Endothelial cell of umbilical vein (primary cell): ENCODE results near the gene KCNK1. TPM values are rescaled to one million over a fixed set of nuclear protein-coding genes. Genes with fewer than 3 reads are reported as not detected.

ENCODE experiments used
- BruUV-seq: library from RNA; stranded (reverse); fragments of 400-500 nt; replicated peaks from 2 replicates; lab custom pipeline; 2021; lab: Mats Ljungman, UMichigan
- CTCF ChIA-PET: fragments of 300-600, 350-600 bp; sonication (Branson Sonifier 250); formaldehyde crosslinking; loops from one replicate; lab custom pipeline; 2021; ENCODE audit warnings: antibody characterized with exemption, inconsistent platforms; lab: Charles Lee
- POLR2A ChIA-PET: fragments of 300-600, 350-600 bp; sonication (Branson Sonifier 250); formaldehyde crosslinking; loops from one replicate; lab custom pipeline; 2021; ENCODE audit warnings: antibody characterized with exemption, inconsistent platforms; lab: Charles Lee
- DNase-seq: peaks from one replicate; pipeline ENCODE4 v3.0.0-alpha.2; 2011; ENCODE audit warnings: low read depth, low spot score
- FAIRE-seq: peaks from 2 replicates; lab custom pipeline; 2011; peaks lifted over from hg19 to GRCh38; lab: Jason Lieb, UNC
- H2AFZ ChIP-seq: 2 replicates; pipeline ENCODE4 v1.6.0; 2012; ENCODE audit warnings: low read depth, low read length, control low read depth, inconsistent platforms
- H3K27ac ChIP-seq: 2 replicates; pipeline ENCODE4 v1.5.1; 2011; ENCODE audit warnings: low read depth, mild to moderate bottlenecking, control low read depth, low read length, moderate library complexity; ENCODE audit not compliant: insufficient read depth
- H3K27me3 ChIP-seq, 2 experiments: 2 replicates each; pipeline versions ENCODE4 v1.6.0 to v1.6.1; 2011; ENCODE audit warnings: low read length in 2 of 2, mixed read lengths in 1 of 2; ENCODE audit not compliant: control insufficient read depth in 2 of 2, insufficient read depth in 2 of 2
- H3K36me3 ChIP-seq, 2 experiments: 2 replicates in 1 of 2; 3 replicates in 1 of 2; pipeline ENCODE4 v1.5.1; 2011; ENCODE audit warnings: low read length in 2 of 2, mild to moderate bottlenecking in 1 of 2, moderate library complexity in 1 of 2; ENCODE audit not compliant: control insufficient read depth in 2 of 2, insufficient read depth in 2 of 2; ENCODE audit errors: extremely low read depth in 1 of 2
- H3K4me1 ChIP-seq: 3 replicates; pipeline ENCODE4 v1.5.1; 2011; ENCODE audit warnings: mild to moderate bottlenecking, low read length; ENCODE audit not compliant: control insufficient read depth, insufficient read depth; ENCODE audit errors: extremely low read depth
- H3K4me2 ChIP-seq: 2 replicates; pipeline ENCODE4 v1.6.1; 2011; ENCODE audit warnings: low read length, control low read depth, mixed read lengths; ENCODE audit not compliant: insufficient read depth
- H3K4me3 ChIP-seq, 3 experiments: fragments of 200-600 bp in 1 of 3; sonication (generic), shearing (Covaris generic) in 1 of 3; replicated peaks in 1 of 3; 2 replicates each; pipeline ENCODE4 v1.5.1; 2011 to 2016; ENCODE audit warnings: control low read depth in 3 of 3, low read length in 3 of 3, mild to moderate bottlenecking in 2 of 3, inconsistent platforms in 1 of 3, low read depth in 1 of 3, moderate library complexity in 1 of 3; ENCODE audit not compliant: insufficient read depth in 1 of 3
- H3K79me2 ChIP-seq: 2 replicates; pipeline ENCODE4 v1.6.0; 2012; ENCODE audit warnings: low read length, inconsistent platforms; ENCODE audit not compliant: control insufficient read depth, insufficient read depth
- H3K9ac ChIP-seq: replicated peaks from 2 replicates; pipeline ENCODE3; 2011; ENCODE audit warnings: low read length, control low read depth; ENCODE audit not compliant: insufficient read depth; ENCODE audit errors: extremely low read depth
- H3K9me1 ChIP-seq: replicated peaks from 3 replicates; pipeline ENCODE4 v1.6.0; 2011; ENCODE audit warnings: mild to moderate bottlenecking, low read length; ENCODE audit not compliant: control insufficient read depth, insufficient read depth; ENCODE audit errors: extremely low read depth
- H3K9me3 ChIP-seq: replicated peaks from 2 replicates; pipeline ENCODE4 v1.5.1; 2012; ENCODE audit warnings: low read length, inconsistent platforms; ENCODE audit not compliant: control insufficient read depth, insufficient read depth
- H4K20me1 ChIP-seq: replicated peaks from 2 replicates; pipeline ENCODE3; 2011; ENCODE audit warnings: mild to moderate bottlenecking, low read length; ENCODE audit not compliant: control insufficient read depth, insufficient read depth; ENCODE audit errors: extremely low read depth
- EZH2 ChIP-seq: IDR thresholded peaks from 2 replicates; pipeline ENCODE4 v1.6.1; 2012; ENCODE audit warnings: borderline replicate concordance, low read depth, mild to moderate bottlenecking, moderate library complexity, low read length, inconsistent platforms; ENCODE audit not compliant: severe bottlenecking
- FOS ChIP-seq: IDR thresholded peaks from 2 replicates; pipeline ENCODE4 v1.6.1; 2011; ENCODE audit warnings: mild to moderate bottlenecking, low read length, moderate library complexity, borderline replicate concordance; ENCODE audit not compliant: insufficient read depth
- GATA2 ChIP-seq: IDR thresholded peaks from 2 replicates; pipeline ENCODE4 v1.7.0; 2011; ENCODE audit warnings: low read depth, mild to moderate bottlenecking, moderate library complexity, mixed read lengths, low read length; ENCODE audit not compliant: insufficient read length, insufficient read depth
- JUN ChIP-seq: IDR thresholded peaks from 2 replicates; pipeline ENCODE4 v1.6.1; 2011; ENCODE audit warnings: borderline replicate concordance, low read depth; ENCODE audit not compliant: insufficient read length, insufficient read depth
- MYC ChIP-seq: IDR thresholded peaks from one replicate; pipeline ENCODE4 v1.6.1; 2011; ENCODE audit warnings: mild to moderate bottlenecking, low read depth, low read length
- POLR2A ChIP-seq: IDR thresholded peaks from 2 replicates; pipeline ENCODE4 v1.6.1; 2012; ENCODE audit warnings: low read depth, mild to moderate bottlenecking, control low read depth, low read length
- POLR2AphosphoS5 ChIP-seq: IDR thresholded peaks from 2 replicates; pipeline ENCODE4 v1.6.1; 2012; ENCODE audit warnings: low read depth, mild to moderate bottlenecking, control low read depth, low read length, moderate library complexity; ENCODE audit not compliant: insufficient read depth
- dilution Hi-C: fragments of 300-500 bp; cut with MboI; formaldehyde crosslinking; loops from one replicate; pipeline ENCODE4 v1.15.0; 2019; ENCODE audit warnings: low sequenced_read_pairs; ENCODE audit not compliant: extremely low pct_ligation_motif_present
- intact Hi-C: fragments of 100-400 bp; cut with micrococcal nuclease; formaldehyde crosslinking; loops from one replicate; pipeline ENCODE4 v1.10.0; 2022
- polyA plus RNA-seq, 4 experiments: library from polyadenylated mRNA; depleted of rRNA in 3 of 4; stranded (reverse) in 3 of 4; unstranded in 1 of 4; fragments of >200 nt; gene quantifications; 2 replicates each; pipeline versions ENCODE4 v1.2.1 to v1.2.3, GENCODE V29; 2011 to 2012; ENCODE audit warnings: missing spikeins in 1 of 4
- total RNA-seq: library from RNA; stranded (reverse); gene quantifications from 2 replicates; pipeline ENCODE4 v1.2.3, GENCODE V29; 2021
- TF ChIP-seq, protein P1 (sequence below), 2 donors: IDR thresholded peaks; 1 replicate in 1 of 2; 2 replicates in 1 of 2; pipeline ENCODE4 v1.5.1; 2011; ENCODE audit warnings: low read length in 2 of 2, mild to moderate bottlenecking in 2 of 2, moderate library complexity in 2 of 2, control low read depth in 1 of 2, inconsistent platforms in 1 of 2, low read depth in 1 of 2; ENCODE audit not compliant: insufficient read depth in 1 of 2; ENCODE audit errors: extremely low read depth in 1 of 2
- TF ChIP-seq, protein P2 (sequence below): IDR thresholded peaks from 2 replicates; pipeline ENCODE4 v1.6.1; 2011; ENCODE audit not compliant: insufficient read depth, insufficient read length

The KCNK1 gene
- total and polyA plus RNA-seq, 2 donors (not counting 3 experiments of a cell fraction or from before 2014, with no cell fraction given) = 0.83 to 2.8 TPM

- CTCF ChIA-PET = no interaction called here
These were observed 94.2 kb downstream of the KCNK1 start for GRCh38 chr1:233707880-233708815.

More at GRCh38 chr1:233707880-233708815, 94.2 kb downstream of the KCNK1 start:
- no peaks in the 10 kb centered on the region for H3K9me3 ChIP-seq
- no peaks in the 10 kb centered on the region for H3K27me3 ChIP-seq
- no TSS peak for BruUV-seq
- no peak overlapping the region for H2AFZ ChIP-seq
- DNase-seq = no peak
- intact Hi-C loops = no loop called here
- H3K4me1 ChIP-seq = no peaks in the 10 kb centered on the region
- H3K79me2 ChIP-seq = no peaks in the 10 kb centered on the region
- no peak for FAIRE-seq
- H3K4me3 ChIP-seq = no peak overlapping the region
- H3K9me1 ChIP-seq = no peaks in the 10 kb centered on the region
- POLR2A ChIA-PET = no interaction called here
- H3K9ac ChIP-seq = no peak overlapping the region
- H3K27ac ChIP-seq = no peak overlapping the region
- no peaks in the 10 kb centered on the region for H4K20me1 ChIP-seq
- no peaks in the 10 kb centered on the region for H3K36me3 ChIP-seq
- no peak overlapping the region for H3K4me2 ChIP-seq
- TF ChIP-seq, protein P1, sequence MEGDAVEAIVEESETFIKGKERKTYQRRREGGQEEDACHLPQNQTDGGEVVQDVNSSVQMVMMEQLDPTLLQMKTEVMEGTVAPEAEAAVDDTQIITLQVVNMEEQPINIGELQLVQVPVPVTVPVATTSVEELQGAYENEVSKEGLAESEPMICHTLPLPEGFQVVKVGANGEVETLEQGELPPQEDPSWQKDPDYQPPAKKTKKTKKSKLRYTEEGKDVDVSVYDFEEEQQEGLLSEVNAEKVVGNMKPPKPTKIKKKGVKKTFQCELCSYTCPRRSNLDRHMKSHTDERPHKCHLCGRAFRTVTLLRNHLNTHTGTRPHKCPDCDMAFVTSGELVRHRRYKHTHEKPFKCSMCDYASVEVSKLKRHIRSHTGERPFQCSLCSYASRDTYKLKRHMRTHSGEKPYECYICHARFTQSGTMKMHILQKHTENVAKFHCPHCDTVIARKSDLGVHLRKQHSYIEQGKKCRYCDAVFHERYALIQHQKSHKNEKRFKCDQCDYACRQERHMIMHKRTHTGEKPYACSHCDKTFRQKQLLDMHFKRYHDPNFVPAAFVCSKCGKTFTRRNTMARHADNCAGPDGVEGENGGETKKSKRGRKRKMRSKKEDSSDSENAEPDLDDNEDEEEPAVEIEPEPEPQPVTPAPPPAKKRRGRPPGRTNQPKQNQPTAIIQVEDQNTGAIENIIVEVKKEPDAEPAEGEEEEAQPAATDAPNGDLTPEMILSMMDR (IDR thresholded peaks at IDR 0.05; ENCODE audit: extremely low read depth in 1 of 2, insufficient read depth in 1 of 2, low read depth in 1 of 2, low read length in 2 of 2) = no peak
- TF ChIP-seq JUN (no peak), FOS (no peak), POLR2AphosphoS5 (no peak), MYC (no peak), POLR2A (no peak), GATA2 (no peak), EZH2 (no peak)
- TF ChIP-seq, protein P2, sequence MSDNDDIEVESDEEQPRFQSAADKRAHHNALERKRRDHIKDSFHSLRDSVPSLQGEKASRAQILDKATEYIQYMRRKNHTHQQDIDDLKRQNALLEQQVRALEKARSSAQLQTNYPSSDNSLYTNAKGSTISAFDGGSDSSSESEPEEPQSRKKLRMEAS = no peak
- dilution Hi-C loops = no loop called here
